AG04450 (cell line): Measurements from ENCODE around the gene TMEM182. TPM values are rescaled to one million over a fixed set of nuclear protein-coding genes. Genes with fewer than 3 reads are reported as not detected.

ENCODE experiments used
- polyA plus RNA-seq: library from polyadenylated mRNA; depleted of rRNA; stranded (reverse); fragments of >200 nt; gene quantifications from 2 replicates; pipeline ENCODE4 v1.2.3, GENCODE V29; 2011; rRNA removed

TMEM182 gene
- polyA plus RNA-seq, 1 experiment, result 3.6 TPM

Other genes starting within 250 kb of the TMEM182 start
- gene SLC9A2, start 142.5 kb upstream of the TMEM182 start, polyA plus RNA-seq, result not detected in 2 replicates